GM19193 (cell line): ENCODE results near the gene COX8C.

Experiments
- POLR2A ChIP-seq: IDR thresholded peaks from 4 replicates; pipeline ENCODE4 v1.6.1; 2011; ENCODE audit not compliant: insufficient read depth, insufficient read length; ENCODE audit errors: extremely low read depth

The COX8C gene, protein sequence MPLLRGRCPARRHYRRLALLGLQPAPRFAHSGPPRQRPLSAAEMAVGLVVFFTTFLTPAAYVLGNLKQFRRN

DNA sequence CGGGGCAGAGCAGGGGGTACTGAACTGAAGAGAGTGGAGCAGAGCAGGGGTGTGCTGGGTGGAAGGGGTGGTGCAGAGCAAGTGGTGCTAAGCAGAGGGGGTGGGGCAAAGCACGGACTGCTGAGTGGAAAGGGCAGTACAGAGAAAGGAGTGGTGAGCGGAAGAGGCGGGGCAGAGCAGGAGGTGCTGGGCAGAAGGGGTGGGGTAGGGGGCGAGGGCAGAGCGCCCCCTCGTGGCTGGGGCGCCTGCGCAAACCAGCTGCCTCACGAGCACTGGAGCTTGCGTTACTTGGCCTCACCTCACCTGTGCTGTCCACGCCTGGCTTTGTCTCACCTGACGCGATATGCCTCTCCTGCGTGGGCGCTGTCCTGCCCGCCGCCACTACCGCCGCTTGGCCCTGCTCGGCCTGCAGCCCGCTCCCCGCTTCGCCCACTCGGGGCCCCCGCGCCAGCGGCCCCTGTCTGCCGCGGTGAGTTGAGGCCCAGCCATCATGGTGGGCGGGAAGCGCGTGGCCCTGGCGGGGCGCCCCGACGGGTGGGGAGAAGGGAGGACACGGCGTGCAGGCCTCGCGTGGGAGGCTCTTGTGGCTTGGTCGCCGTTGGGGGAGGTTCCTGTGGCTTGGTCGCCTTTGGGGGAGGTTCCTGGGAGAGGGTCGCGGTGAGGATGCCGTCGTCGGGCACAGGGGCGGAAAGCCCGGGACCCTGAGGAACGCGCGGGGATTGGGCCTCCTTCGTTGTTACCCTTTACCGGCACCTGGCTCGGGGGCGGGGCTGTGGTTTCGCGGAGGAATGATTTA is at the start of gene COX8C:
COX8C (plus strand) TSS at position 257 of the 796 bp plus-strand sequence; CDS start at position 344, 87 bp downstream.
- TF ChIP-seq POLR2A = no peak

- TF ChIP-seq POLR2A = no peak
These were observed 47.6 kb upstream of the COX8C start for GRCh38 chr14:93299416-93299815.

- TF ChIP-seq POLR2A = no peak
These were observed 47.1 kb upstream of the COX8C start for GRCh38 chr14:93299866-93300265.

GRCh38 chr14:93301821-93302447 is 45.0 kb upstream of the COX8C start:
- no peak for TF ChIP-seq POLR2A

- TF ChIP-seq POLR2A = no peak
These were observed 44.0 kb upstream of the COX8C start for GRCh38 chr14:93302688-93303581.

GRCh38 chr14:93303659-93304058 is 43.3 kb upstream of the COX8C start:
- no peak for TF ChIP-seq POLR2A

DNA sequence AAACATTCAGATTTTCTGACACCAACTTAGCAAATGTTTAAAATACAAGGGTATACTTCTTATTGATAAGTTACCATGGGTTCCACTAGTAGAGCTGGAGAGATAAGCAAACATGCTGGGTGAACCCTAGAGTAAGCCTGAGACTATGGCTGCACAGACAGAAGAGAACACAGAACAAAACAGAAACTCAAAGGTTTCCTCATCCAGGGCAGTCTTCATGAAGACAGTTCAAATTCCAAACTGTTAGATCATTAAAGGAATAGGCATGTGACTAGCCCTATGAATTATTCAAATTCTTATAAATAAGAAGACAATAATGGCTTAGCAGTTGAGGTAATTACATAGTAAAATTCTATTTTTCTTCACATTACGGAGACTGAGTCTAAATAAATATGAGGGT is 42.2 kb upstream of the COX8C start:
- TF ChIP-seq POLR2A = no peak

DNA sequence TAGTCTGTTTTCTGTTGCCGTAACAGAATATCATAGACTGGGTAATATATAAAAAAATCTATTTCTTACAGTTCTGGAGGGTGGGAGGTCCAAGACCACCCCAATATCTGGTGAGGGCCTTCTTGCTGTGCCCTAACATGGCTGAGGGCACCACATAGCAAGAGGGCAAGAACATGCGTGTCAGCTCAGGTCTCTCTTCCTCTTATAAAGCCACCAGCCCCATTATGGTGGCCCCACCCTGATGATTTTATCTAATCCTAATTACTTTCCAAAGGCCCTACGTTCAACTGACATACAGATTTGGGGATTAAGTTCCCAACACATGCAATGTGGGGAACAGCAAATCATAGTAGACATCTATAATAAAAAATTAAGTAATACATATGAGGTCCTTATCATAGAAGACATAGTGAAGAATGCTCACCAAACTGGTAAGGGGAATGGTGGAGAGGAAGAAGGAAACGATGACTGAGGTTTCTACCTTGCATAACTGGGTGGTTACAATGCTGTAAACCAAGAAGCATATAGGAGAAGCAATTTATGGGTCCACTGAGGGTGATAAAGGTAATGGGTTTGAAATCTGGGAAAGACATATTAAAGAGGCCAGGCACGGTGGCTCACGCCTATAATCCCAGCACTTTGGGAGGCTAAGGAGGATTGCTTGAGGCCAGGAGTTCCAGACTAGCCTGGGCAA is 41.1 kb upstream of the COX8C start:
- no peak for TF ChIP-seq POLR2A

GRCh38 chr14:93306812-93307211 is 40.2 kb upstream of the COX8C start:
- TF ChIP-seq POLR2A = no peak

DNA sequence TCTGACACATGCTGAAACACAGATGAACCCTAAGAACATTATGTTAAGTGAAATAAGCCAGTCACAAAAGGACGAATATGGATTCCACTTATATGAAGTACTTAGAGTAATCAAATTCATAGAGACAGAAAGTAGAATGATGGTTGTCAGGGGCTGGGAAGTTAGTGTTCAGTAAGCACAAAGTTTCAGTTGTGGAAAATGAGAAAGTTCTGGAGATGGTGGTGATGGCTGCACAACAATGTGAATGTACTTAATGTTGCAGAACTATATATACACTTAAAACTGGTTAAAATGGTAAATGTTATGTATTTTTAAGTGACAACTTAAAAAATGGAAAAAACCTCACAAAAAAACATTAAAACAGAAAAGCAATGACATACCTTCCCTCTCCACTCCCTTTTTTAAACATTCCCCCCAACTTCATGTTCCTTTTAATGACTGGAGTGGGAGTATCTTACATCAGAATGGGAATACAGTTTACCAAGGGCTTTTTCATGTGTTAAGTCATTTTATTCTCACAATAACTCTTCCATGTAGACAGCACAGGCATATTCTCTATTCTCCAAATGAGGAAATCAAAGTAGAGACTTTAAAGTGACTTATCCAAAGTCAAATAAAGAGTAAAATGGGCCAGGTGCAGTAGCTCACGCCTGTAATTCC is 38.2 kb upstream of the COX8C start:
- no peak for TF ChIP-seq POLR2A

GRCh38 chr14:93309427-93309966 is 37.5 kb upstream of the COX8C start:
- no peak for TF ChIP-seq POLR2A

DNA sequence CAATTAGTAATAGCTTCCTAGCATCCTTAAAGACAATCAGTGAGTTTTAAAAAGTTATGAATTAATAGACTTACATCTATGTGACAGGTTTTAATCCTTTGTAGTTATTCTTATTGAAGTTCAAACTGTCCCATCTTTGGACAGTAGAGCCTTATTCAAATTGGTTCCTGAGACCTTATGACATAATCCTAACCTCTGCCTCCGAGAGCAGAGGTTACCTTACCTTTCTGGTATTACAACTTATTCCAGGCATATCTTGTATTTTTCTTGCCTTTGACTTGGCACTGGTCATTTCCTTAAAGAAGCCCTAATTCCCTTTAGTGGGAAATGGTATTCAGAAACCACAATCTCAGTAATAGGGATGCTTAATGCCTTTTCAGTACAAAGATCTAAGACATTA is 35.9 kb upstream of the COX8C start:
- no peak for TF ChIP-seq POLR2A

GRCh38 chr14:93315575-93315974 is 31.4 kb upstream of the COX8C start:
- no peak for TF ChIP-seq POLR2A

DNA sequence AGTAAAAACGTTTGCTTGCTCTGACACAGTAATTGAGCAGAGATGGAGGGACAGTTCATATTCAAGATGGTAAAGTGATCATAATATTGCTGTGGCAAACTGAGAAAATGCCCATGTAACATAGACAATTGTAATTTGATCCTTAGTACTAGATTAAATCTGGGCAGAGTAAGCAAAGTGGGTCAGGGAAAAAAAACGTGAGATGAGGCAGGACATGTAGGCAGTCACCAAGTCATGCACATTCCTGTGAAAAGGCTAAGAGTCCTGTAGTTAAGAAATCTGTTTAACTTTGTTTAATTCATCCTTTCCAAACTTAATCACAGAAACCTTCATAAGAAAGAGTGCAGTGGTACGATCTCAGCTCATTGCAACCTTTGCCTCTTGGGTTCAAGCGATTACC is 30.3 kb upstream of the COX8C start:
- no peak for TF ChIP-seq POLR2A
